Parathyroid adenoma (tissue), 2 donors: ENCODE results near the gene HCFC2.

Experiments
- H2AFZ ChIP-seq: fragments of 300-600 bp; sonication (generic); one replicate; pipeline ENCODE4 v1.7.0; 2017; ENCODE audit warnings: antibody characterized with exemption, mild to moderate bottlenecking
- H3K27ac ChIP-seq: fragments of 300-600 bp; sonication (generic); one replicate; pipeline ENCODE4 v1.7.0; 2017
- H3K27me3 ChIP-seq: fragments of 300-600 bp; sonication (generic); one replicate; pipeline ENCODE4 v1.7.0; 2017; ENCODE audit warnings: low read length; ENCODE audit not compliant: control insufficient read depth, insufficient read depth
- H3K36me3 ChIP-seq: fragments of 300-600 bp; sonication (generic); one replicate; pipeline ENCODE4 v1.7.0; 2017; ENCODE audit warnings: low read length; ENCODE audit not compliant: control insufficient read depth, insufficient read depth
- H3K4me1 ChIP-seq: fragments of 300-600 bp; sonication (generic); one replicate; pipeline ENCODE4 v1.7.0; 2017; ENCODE audit warnings: control low read depth
- H3K4me2 ChIP-seq: fragments of 300-600 bp; sonication (generic); one replicate; pipeline ENCODE4 v1.7.0; 2017; ENCODE audit warnings: low read length
- H3K4me3 ChIP-seq: fragments of 300-600 bp; sonication (generic); one replicate; pipeline ENCODE4 v1.7.0; 2017; ENCODE audit warnings: low read depth, low read length
- H3K79me2 ChIP-seq: fragments of 300-600 bp; sonication (generic); one replicate; pipeline ENCODE4 v1.7.0; 2017; ENCODE audit warnings: control low read depth
- H3K9ac ChIP-seq: fragments of 300-600 bp; sonication (generic); one replicate; pipeline ENCODE4 v1.7.0; 2017; ENCODE audit warnings: mild to moderate bottlenecking
- H3K9me3 ChIP-seq: fragments of 300-600 bp; sonication (generic); one replicate; pipeline ENCODE4 v1.7.0; 2017; ENCODE audit warnings: low read length; ENCODE audit not compliant: control insufficient read depth
- CTCF ChIP-seq: fragments of 300-600 bp; sonication (generic); IDR thresholded peaks from one replicate; pipeline ENCODE4 v1.7.0; 2017; ENCODE audit warnings: antibody characterized with exemption, mild to moderate bottlenecking
- donor health status: primary hyperparathyroidism.

HCFC2 gene

DNA sequence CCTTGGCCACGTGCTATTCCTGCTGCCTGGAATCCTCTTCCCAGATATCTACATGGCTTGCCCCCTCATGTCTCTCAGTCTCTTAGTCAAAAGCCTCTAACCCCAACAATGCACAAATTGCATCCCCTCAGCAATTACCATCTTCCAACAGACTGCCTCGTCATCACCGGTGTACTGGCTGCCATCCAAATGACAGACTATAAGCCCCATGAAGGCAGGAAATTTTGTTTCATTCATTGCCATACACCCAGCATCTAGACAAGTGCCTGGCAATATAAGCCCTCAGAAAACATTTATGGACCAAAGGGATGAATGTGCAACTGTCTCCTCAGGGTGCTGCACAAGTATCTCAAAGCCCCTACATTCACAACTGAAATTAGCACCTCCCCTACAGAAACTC is 20.2 kb upstream of the HCFC2 start:
- Histone ChIP-seq H3K36me3 (no peaks in the 10 kb centered on the region), H2AFZ (no peak overlapping the region), H3K27me3 (no peaks in the 10 kb centered on the region), H3K4me1 (peaks cover 7% of the 10 kb centered on the region), H3K4me3 (no peak overlapping the region), H3K9me3 (no peaks in the 10 kb centered on the region), H3K9ac (no peak overlapping the region), H3K79me2 (peaks cover 17% of the 10 kb centered on the region), H3K27ac (no peak overlapping the region), H3K4me2 (no peak overlapping the region)
- no peak for TF ChIP-seq CTCF

GRCh38 chr12:104046306-104046705 is 18.0 kb upstream of the HCFC2 start:
- H3K4me2 ChIP-seq: no peak overlapping the region
- H3K27me3 ChIP-seq: no peaks in the 10 kb centered on the region
- peaks cover 13% of the 10 kb centered on the region for H3K79me2 ChIP-seq
- no peak for TF ChIP-seq CTCF
- no peak overlapping the region for H3K27ac ChIP-seq
- H3K36me3 ChIP-seq: no peaks in the 10 kb centered on the region
- H3K9ac ChIP-seq: no peak overlapping the region
- no peak overlapping the region for H3K4me3 ChIP-seq
- H3K4me1 ChIP-seq: peaks cover 13% of the 10 kb centered on the region
- H2AFZ ChIP-seq: no peak overlapping the region
- H3K9me3 ChIP-seq: no peaks in the 10 kb centered on the region

GRCh38 chr12:104048162-104048561 is 16.2 kb upstream of the HCFC2 start:
- Histone ChIP-seq H2AFZ (no peak overlapping the region), H3K4me3 (no peak overlapping the region), H3K4me1 (peaks cover 13% of the 10 kb centered on the region), H3K79me2 (peaks cover 10% of the 10 kb centered on the region), H3K4me2 (no peak overlapping the region), H3K9me3 (no peaks in the 10 kb centered on the region), H3K9ac (no peak overlapping the region), H3K27me3 (no peaks in the 10 kb centered on the region), H3K27ac (no peak overlapping the region), H3K36me3 (no peaks in the 10 kb centered on the region)
- no peak for TF ChIP-seq CTCF

DNA sequence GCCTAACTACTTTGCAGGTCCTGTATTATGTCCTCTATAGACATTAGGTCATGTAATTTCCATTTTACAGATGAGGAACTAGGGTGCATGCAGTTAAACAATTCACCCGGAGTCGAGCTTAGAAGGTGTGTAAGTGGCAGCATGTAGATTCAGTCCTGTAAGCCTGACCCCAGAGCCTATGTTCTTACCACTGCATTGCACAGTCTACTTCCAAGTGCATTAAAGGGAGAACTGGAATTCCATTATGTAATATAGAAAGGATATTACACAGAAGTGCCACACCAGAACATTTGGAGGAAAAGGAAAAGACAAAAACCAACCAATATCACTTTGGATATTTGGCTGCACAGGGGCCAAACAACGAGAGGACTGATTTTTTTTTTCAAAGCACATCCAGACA is 15.5 kb upstream of the HCFC2 start:
- H3K9ac ChIP-seq: no peak overlapping the region
- H3K27me3 ChIP-seq: no peaks in the 10 kb centered on the region
- peak overlapping the region; percentile 60 for H3K27ac ChIP-seq
- TF ChIP-seq CTCF: no peak
- peaks cover 9% of the 10 kb centered on the region for H3K79me2 ChIP-seq
- no peak overlapping the region for H3K4me2 ChIP-seq
- H3K36me3 ChIP-seq: no peaks in the 10 kb centered on the region
- H3K4me1 ChIP-seq: peaks cover 13% of the 10 kb centered on the region
- H3K4me3 ChIP-seq: no peak overlapping the region
- no peaks in the 10 kb centered on the region for H3K9me3 ChIP-seq
- peak overlapping the region; percentile 86 for H2AFZ ChIP-seq

DNA sequence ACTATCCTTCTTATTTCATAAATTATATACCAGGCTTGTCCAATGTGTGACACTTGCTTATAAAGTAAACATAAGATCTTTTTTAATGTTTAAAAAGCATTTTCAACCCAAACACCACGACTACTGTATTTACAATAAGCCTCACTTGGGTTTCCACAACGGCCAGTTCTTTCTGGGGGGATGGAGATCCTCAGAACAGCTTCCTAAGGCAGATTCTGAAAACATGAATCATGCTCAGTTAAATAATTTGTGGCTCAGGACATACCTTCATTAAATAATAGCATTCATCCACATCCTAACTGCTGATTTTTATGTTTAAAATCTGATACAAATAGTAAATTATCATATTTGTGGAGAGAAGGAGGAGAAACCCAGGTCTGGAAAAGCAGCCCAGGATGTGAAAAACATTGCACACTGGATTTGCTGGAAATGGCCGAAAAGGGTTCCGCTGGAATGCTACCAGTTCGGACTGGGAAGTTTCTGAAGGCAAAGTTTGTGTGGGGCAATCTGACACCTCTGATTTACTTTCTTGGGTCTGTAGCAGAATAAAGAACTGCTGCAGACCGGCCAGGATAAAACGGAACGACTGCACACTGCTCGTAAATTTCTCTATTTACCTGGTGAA is 14.9 kb upstream of the HCFC2 start:
- Histone ChIP-seq H2AFZ (peak overlapping the region; percentile 86), H3K9me3 (no peaks in the 10 kb centered on the region), H3K36me3 (no peaks in the 10 kb centered on the region), H3K27me3 (no peaks in the 10 kb centered on the region), H3K4me1 (peaks cover 13% of the 10 kb centered on the region), H3K4me3 (peak overlapping the region; percentile 56), H3K9ac (no peak overlapping the region), H3K4me2 (peak overlapping the region; percentile 78), H3K27ac (peak overlapping the region; percentile 60), H3K79me2 (peaks cover 6% of the 10 kb centered on the region)
- no peak for TF ChIP-seq CTCF
